Measurements from ENCODE around the gene NASP.

DNA sequence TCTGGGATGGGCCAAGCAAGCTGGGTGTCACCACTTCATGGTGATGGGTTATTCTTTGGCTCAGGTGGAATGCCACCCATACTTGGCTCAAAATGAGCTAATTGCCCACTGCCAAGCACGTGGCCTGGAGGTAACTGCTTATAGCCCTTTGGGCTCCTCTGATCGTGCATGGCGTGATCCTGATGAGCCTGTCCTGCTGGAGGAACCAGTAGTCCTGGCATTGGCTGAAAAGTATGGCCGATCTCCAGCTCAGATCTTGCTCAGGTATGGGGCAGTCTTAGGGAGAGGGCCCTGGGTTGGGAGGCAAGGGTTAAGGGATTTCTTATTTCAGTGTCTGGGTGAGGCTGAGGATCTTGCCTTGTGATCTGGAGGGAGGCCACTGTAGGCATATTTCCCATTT lies 15.4 kb upstream of the NASP start:
- TF ChIP-seq, protein P1, sequence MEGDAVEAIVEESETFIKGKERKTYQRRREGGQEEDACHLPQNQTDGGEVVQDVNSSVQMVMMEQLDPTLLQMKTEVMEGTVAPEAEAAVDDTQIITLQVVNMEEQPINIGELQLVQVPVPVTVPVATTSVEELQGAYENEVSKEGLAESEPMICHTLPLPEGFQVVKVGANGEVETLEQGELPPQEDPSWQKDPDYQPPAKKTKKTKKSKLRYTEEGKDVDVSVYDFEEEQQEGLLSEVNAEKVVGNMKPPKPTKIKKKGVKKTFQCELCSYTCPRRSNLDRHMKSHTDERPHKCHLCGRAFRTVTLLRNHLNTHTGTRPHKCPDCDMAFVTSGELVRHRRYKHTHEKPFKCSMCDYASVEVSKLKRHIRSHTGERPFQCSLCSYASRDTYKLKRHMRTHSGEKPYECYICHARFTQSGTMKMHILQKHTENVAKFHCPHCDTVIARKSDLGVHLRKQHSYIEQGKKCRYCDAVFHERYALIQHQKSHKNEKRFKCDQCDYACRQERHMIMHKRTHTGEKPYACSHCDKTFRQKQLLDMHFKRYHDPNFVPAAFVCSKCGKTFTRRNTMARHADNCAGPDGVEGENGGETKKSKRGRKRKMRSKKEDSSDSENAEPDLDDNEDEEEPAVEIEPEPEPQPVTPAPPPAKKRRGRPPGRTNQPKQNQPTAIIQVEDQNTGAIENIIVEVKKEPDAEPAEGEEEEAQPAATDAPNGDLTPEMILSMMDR (IDR thresholded peaks at IDR 0.05; ENCODE audit: extremely low read depth in 1 of 2, insufficient read depth in 1 of 2, low read depth in 1 of 2, low read length in 2 of 2): no peak
- TF ChIP-seq POLR2AphosphoS5 (IDR thresholded peaks at IDR 0.05; ENCODE audit: insufficient read depth, low read depth, low read length) (no peak), POLR2A (IDR thresholded peaks at IDR 0.05; ENCODE audit: low read depth, low read length) (no peak), MYC (IDR thresholded peaks at IDR 0.05; ENCODE audit: low read depth, low read length) (no peak), EZH2 (IDR thresholded peaks at IDR 0.05; ENCODE audit: borderline replicate concordance, low read depth, low read length, severe bottlenecking) (no peak), FOS (IDR thresholded peaks at IDR 0.05; ENCODE audit: borderline replicate concordance, insufficient read depth, low read length) (no peak), JUN (IDR thresholded peaks at IDR 0.05; ENCODE audit: borderline replicate concordance, insufficient read depth, insufficient read length, low read depth) (no peak), GATA2 (IDR thresholded peaks at IDR 0.05; ENCODE audit: insufficient read depth, insufficient read length, low read depth, low read length) (no peak)
- TF ChIP-seq, protein P2, sequence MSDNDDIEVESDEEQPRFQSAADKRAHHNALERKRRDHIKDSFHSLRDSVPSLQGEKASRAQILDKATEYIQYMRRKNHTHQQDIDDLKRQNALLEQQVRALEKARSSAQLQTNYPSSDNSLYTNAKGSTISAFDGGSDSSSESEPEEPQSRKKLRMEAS (IDR thresholded peaks at IDR 0.05; ENCODE audit: insufficient read depth, insufficient read length): no peak

Data from endothelial cell of umbilical vein (primary cell).